H9 (cell line): ENCODE measurements around the gene MEI4. TPM values are rescaled to one million over a fixed set of nuclear protein-coding genes. Genes with fewer than 3 reads are reported as not detected.

Experiments
- DNase-seq: peaks from one replicate; pipeline ENCODE4 v3.0.0-alpha.2; 2017
- H2AFZ ChIP-seq: one replicate; pipeline ENCODE4 v1.6.1; 2013; ENCODE audit warnings: mild to moderate bottlenecking, low read length, control low read depth, moderate library complexity
- H2AK5ac ChIP-seq: 2 replicates; pipeline ENCODE4 v1.6.1; 2013; ENCODE audit warnings: low read length, control low read depth, mixed read lengths; ENCODE audit not compliant: insufficient read length
- H2BK120ac ChIP-seq: one replicate; pipeline ENCODE4 v1.6.1; 2013; ENCODE audit warnings: low read depth, mild to moderate bottlenecking, low read length, control low read depth, inconsistent platforms; ENCODE audit not compliant: poor library complexity, severe bottlenecking
- H2BK12ac ChIP-seq: 2 replicates; pipeline ENCODE4 v1.6.1; 2013; ENCODE audit warnings: low read length, control low read depth, mixed read lengths, low read depth; ENCODE audit not compliant: insufficient read length
- H2BK15ac ChIP-seq: 2 replicates; pipeline ENCODE4 v1.6.1; 2013; ENCODE audit warnings: low read depth, low read length, control low read depth
- H2BK20ac ChIP-seq: one replicate; pipeline ENCODE4 v1.6.1; 2013; ENCODE audit warnings: low read depth, mild to moderate bottlenecking, low read length, control low read depth, inconsistent platforms; ENCODE audit not compliant: poor library complexity, severe bottlenecking
- H2BK5ac ChIP-seq: 2 replicates; pipeline ENCODE4 v1.6.1; 2013; ENCODE audit warnings: low read length, control low read depth, mixed read lengths; ENCODE audit not compliant: insufficient read length
- H3K14ac ChIP-seq: 2 replicates; pipeline ENCODE4 v1.6.1; 2013; ENCODE audit warnings: low read length, control low read depth; ENCODE audit not compliant: insufficient read depth
- H3K18ac ChIP-seq: 2 replicates; pipeline ENCODE4 v1.6.1; 2013; ENCODE audit warnings: low read depth, mild to moderate bottlenecking, mixed read lengths, low read length, control low read depth; ENCODE audit not compliant: insufficient read length
- H3K23ac ChIP-seq: 2 replicates; pipeline ENCODE4 v1.6.1; 2013; ENCODE audit warnings: low read length, control low read depth, mixed read lengths, low read depth; ENCODE audit not compliant: insufficient read length
- H3K23me2 ChIP-seq: 2 replicates; pipeline ENCODE4 v1.6.1; 2013; ENCODE audit warnings: low read depth, mild to moderate bottlenecking, mixed read lengths, low read length, control low read depth; ENCODE audit not compliant: insufficient read length, poor library complexity, severe bottlenecking
- H3K27ac ChIP-seq: 2 replicates; pipeline ENCODE4 v1.5.1; 2013; ENCODE audit warnings: low read length, control low read depth, mixed read lengths, low read depth; ENCODE audit not compliant: insufficient read length
- H3K27me3 ChIP-seq: 2 replicates; pipeline ENCODE4 v1.6.1; 2013; ENCODE audit warnings: low read length, control low read depth, inconsistent platforms; ENCODE audit not compliant: insufficient read depth
- H3K4ac ChIP-seq: 2 replicates; pipeline ENCODE4 v1.6.1; 2013; ENCODE audit warnings: low read depth, mild to moderate bottlenecking, control low read depth, inconsistent platforms, low read length, moderate library complexity
- H3K4me1 ChIP-seq: 2 replicates; pipeline ENCODE4 v1.6.1; 2013; ENCODE audit warnings: low read length, control low read depth, inconsistent platforms; ENCODE audit not compliant: insufficient read depth
- H3K4me2 ChIP-seq: 2 replicates; pipeline ENCODE4 v1.6.1; 2013; ENCODE audit warnings: low read length, control low read depth, mixed read lengths; ENCODE audit not compliant: insufficient read length, insufficient read depth
- H3K56ac ChIP-seq: 2 replicates; pipeline ENCODE4 v1.6.1; 2013; ENCODE audit warnings: low read depth, mild to moderate bottlenecking, mixed read lengths, low read length, control low read depth; ENCODE audit not compliant: insufficient read length
- H3K79me1 ChIP-seq: 2 replicates; pipeline ENCODE4 v1.6.1; 2013; ENCODE audit warnings: low read depth, mild to moderate bottlenecking, moderate library complexity, low read length, control low read depth, inconsistent platforms; ENCODE audit not compliant: insufficient read depth, poor library complexity, severe bottlenecking
- H3K79me2 ChIP-seq: 2 replicates; pipeline ENCODE4 v1.6.1; 2013; ENCODE audit warnings: low read length, control low read depth, inconsistent platforms; ENCODE audit not compliant: insufficient read depth
- H3K9ac ChIP-seq: 2 replicates; pipeline ENCODE4 v1.6.1; 2013; ENCODE audit warnings: low read length, control low read depth, mixed read lengths; ENCODE audit not compliant: insufficient read length; ENCODE audit errors: extremely low read depth
- H3K9me3 ChIP-seq: one replicate; pipeline ENCODE4 v1.6.1; 2013; ENCODE audit warnings: low read depth, low read length, inconsistent platforms; ENCODE audit not compliant: control insufficient read depth
- H3T11ph ChIP-seq: one replicate; pipeline ENCODE4 v1.6.1; 2013; ENCODE audit warnings: mild to moderate bottlenecking, low read length, control low read depth, inconsistent platforms
- H4K20me1 ChIP-seq: one replicate; pipeline ENCODE4 v1.6.1; 2013; ENCODE audit not compliant: control insufficient read depth, insufficient read length, insufficient read depth
- H4K5ac ChIP-seq: 2 replicates; pipeline ENCODE4 v1.6.1; 2013; ENCODE audit warnings: low read depth, mild to moderate bottlenecking, mixed read lengths, low read length, control low read depth; ENCODE audit not compliant: insufficient read length
- H4K8ac ChIP-seq: replicated peaks from 2 replicates; pipeline ENCODE4 v1.6.1; 2013; ENCODE audit warnings: low read length, control low read depth, mixed read lengths, low read depth; ENCODE audit not compliant: insufficient read length
- H4K91ac ChIP-seq: 2 replicates; pipeline ENCODE4 v1.6.1; 2013; ENCODE audit warnings: low read depth, mild to moderate bottlenecking, moderate library complexity, mixed read lengths, low read length, control low read depth; ENCODE audit not compliant: insufficient read length
- H3K27ac Mint-ChIP-seq, 3 experiments: 2 replicates in 2 of 3; 3 replicates in 1 of 3; pipeline ENCODE4 v1.8.0; 2020 to 2021; ENCODE audit warnings: mixed read lengths in 3 of 3, mild to moderate bottlenecking in 1 of 3, moderate library complexity in 1 of 3
- H3K27me3 Mint-ChIP-seq: 2 replicates; pipeline ENCODE4 v1.8.0; 2021; ENCODE audit warnings: low read depth, mild to moderate bottlenecking, moderate library complexity, mixed read lengths
- H3K36me3 Mint-ChIP-seq, 3 experiments: 2 replicates in 2 of 3; 3 replicates in 1 of 3; pipeline ENCODE4 v1.8.0; 2020 to 2021; ENCODE audit warnings: low read depth in 3 of 3, mixed read lengths in 3 of 3; ENCODE audit not compliant: insufficient read depth in 1 of 3
- H3K4me1 Mint-ChIP-seq, 2 experiments: 2 replicates each; pipeline ENCODE4 v1.8.0; 2020; ENCODE audit warnings: mixed read lengths in 2 of 2
- H3K4me3 Mint-ChIP-seq, 2 experiments: 2 replicates in 1 of 2; 3 replicates in 1 of 2; pipeline ENCODE4 v1.8.0; 2020 to 2021; ENCODE audit warnings: mild to moderate bottlenecking in 2 of 2, mixed read lengths in 2 of 2, moderate library complexity in 1 of 2
- H3K9me3 Mint-ChIP-seq, 2 experiments: 2 replicates in 1 of 2; 3 replicates in 1 of 2; pipeline ENCODE4 v1.8.0; 2020; ENCODE audit warnings: mild to moderate bottlenecking in 2 of 2, mixed read lengths in 2 of 2, moderate library complexity in 1 of 2
- WGBS: extraction: QIAGEN DNeasy Blood & Tissue Kit; methylation state at CpG from one replicate; pipeline ENCODE4 v1.1.7; 2013; ENCODE audit warnings: missing lambda C conversion rate, low lambda C conversion rate, mixed read lengths; ENCODE audit not compliant: insufficient read length; ENCODE audit errors: extremely low coverage; 5-methylcytosine and 5-hydroxymethylcytosine counted together
- total RNA-seq: library from RNA; stranded (reverse); gene quantifications from 2 replicates; pipeline ENCODE4 v1.2.1, GENCODE V29; 2021
- TF ChIP-seq, protein P1 (sequence below): fragments of 200-600 bp; sonication (generic); conservative IDR thresholded peaks from 3 replicates; pipeline ENCODE4 v1.8.0; 2021; ENCODE audit warnings: antibody characterized with exemption, mild to moderate bottlenecking

Gene MEI4
- total RNA-seq, 1 experiment from 2014 or later = 0.55 TPM

DNA sequence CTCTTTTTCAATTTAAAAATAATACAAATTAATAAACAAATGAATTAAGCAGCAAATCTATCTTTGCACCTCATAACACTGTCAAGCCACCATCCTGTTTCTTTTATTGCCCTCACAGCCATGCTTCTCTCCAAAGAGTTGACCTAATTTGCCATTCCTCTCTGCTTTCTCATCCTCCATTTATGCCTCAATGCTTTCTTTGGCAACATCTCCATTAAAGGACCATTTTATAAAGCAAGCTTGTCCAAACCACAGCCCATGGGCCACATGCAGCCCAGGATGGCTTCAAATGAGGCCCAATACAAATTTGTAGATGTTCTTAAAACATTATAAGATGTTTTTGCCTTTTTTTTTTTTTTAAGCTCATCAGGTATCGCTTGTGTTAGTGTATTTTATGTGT lies 26.4 kb upstream of the MEI4 start:
- no CpG with 5 or more reads among the region's 1 CpG for WGBS
- no peaks in the 10 kb centered on the region for H3K23me2 ChIP-seq
- no peak overlapping the region for H3K18ac ChIP-seq
- no peak overlapping the region for H2BK15ac ChIP-seq
- no peaks in the 10 kb centered on the region for H3K4me1 Mint-ChIP-seq
- H3K4me3 Mint-ChIP-seq = no peak overlapping the region
- no peak overlapping the region for H3T11ph ChIP-seq
- no peak overlapping the region for H4K5ac ChIP-seq
- no peaks in the 10 kb centered on the region for H4K20me1 ChIP-seq
- H2AK5ac ChIP-seq = no peak overlapping the region
- H3K9ac ChIP-seq = no peak overlapping the region
- no peak overlapping the region for H3K27ac Mint-ChIP-seq
- H3K27me3 Mint-ChIP-seq = no peaks in the 10 kb centered on the region
- no peak overlapping the region for H3K14ac ChIP-seq
- no peaks in the 10 kb centered on the region for H3K79me1 ChIP-seq
- no peaks in the 10 kb centered on the region for H3K4me1 ChIP-seq
- no peak overlapping the region for H2BK20ac ChIP-seq
- H3K9me3 Mint-ChIP-seq = no peaks in the 10 kb centered on the region; a peak in 2 of 5 replicates
- no peak overlapping the region for H3K4ac ChIP-seq
- TF ChIP-seq, protein P1, sequence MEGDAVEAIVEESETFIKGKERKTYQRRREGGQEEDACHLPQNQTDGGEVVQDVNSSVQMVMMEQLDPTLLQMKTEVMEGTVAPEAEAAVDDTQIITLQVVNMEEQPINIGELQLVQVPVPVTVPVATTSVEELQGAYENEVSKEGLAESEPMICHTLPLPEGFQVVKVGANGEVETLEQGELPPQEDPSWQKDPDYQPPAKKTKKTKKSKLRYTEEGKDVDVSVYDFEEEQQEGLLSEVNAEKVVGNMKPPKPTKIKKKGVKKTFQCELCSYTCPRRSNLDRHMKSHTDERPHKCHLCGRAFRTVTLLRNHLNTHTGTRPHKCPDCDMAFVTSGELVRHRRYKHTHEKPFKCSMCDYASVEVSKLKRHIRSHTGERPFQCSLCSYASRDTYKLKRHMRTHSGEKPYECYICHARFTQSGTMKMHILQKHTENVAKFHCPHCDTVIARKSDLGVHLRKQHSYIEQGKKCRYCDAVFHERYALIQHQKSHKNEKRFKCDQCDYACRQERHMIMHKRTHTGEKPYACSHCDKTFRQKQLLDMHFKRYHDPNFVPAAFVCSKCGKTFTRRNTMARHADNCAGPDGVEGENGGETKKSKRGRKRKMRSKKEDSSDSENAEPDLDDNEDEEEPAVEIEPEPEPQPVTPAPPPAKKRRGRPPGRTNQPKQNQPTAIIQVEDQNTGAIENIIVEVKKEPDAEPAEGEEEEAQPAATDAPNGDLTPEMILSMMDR = no peak
- H2AFZ ChIP-seq = no peak overlapping the region
- no peak for DNase-seq
- no peak overlapping the region for H4K8ac ChIP-seq
- H3K4me2 ChIP-seq = no peak overlapping the region
- no peak overlapping the region for H2BK5ac ChIP-seq
- H2BK12ac ChIP-seq = no peak overlapping the region
- no peak overlapping the region for H3K23ac ChIP-seq
- H4K91ac ChIP-seq = no peak overlapping the region
- no peaks in the 10 kb centered on the region for H3K79me2 ChIP-seq
- H3K56ac ChIP-seq = no peak overlapping the region
- no peak overlapping the region for H3K27ac ChIP-seq
- H3K36me3 Mint-ChIP-seq = 0 out of 7 replicates have a peak, but pooled peaks cover 0 to 2% (median 0%) of the 10 kb centered on the region in 3 experiments
- no peaks in the 10 kb centered on the region for H3K9me3 ChIP-seq
- no peak overlapping the region for H2BK120ac ChIP-seq
- no peaks in the 10 kb centered on the region for H3K27me3 ChIP-seq
